Measurements from ENCODE around the gene TNNT1. TPM values are rescaled to one million over a fixed set of nuclear protein-coding genes. Genes with fewer than 3 reads are reported as not detected.
A peak's percentile ranks its signal among the peaks of the same experiment; 100 is the strongest.

Gene TNNT1
- total RNA-seq, 1 donor from 2014 or later: 54.1 TPM

DNA sequence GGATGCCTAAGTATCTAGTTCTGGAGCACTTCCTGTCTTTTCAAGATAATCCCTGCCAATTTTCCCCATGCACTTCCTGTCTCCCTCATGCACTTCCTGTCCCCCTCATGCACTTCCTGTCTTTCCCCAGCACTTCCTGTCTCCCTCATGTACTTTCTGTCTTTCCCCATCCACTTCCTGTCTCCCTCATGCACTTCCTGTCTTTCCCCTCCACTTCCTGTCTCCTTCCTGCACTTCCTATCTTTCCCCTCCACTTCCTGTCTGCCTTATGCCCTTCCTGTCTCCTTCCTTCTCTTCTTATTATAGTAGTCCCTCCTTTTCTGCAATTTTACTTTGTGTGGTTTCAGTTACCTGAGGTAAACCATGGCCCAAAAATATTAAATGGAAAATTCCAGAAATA, 3.0 kb upstream of the TNNT1 start:
- intact Hi-C loops (cut with DNase I): no loop called here
- no peak for DNase-seq
- ATAC-seq (ENCODE audit: poor library complexity): no peak

DNA sequence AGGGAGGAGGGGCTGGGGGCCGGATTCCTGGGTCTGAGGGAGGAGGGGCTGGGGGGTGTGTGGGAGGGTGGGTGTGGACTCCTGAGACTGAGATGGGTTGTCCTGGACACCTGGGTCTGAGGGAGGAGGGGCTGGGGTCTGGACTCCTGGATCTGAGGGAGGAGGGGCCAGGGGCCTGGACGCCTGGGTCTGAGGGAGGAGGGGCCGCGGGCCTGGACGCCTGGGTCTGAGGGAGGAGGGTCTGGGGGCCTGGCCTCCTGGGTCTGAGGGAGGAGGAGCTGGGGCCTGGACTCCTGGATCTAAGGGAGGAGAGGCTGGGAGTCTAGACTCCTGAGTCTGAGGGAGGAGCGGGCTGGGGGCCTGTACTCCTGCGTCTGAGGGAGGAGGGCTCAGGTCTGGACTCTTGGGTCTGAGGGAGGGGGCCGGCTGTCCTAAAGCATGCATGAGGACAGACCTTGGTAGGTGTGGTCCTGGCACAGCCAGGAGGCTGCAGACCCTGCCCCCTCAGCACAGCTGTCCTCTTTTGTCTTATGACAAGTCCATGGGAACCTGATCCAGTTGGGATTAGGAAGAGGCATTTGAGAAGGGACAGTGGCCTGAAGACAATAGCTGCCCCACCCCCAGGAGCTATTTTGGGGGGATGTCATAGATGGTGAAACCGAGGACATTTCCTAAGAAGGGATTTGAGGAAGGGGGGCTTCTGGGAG, 1.3 kb downstream of the TNNT1 start:
- intact Hi-C loops (cut with DNase I): loop anchor here (10.0 kb wide), 2 partner anchors 357 to 487 kb away; no protein-coding TSS in a partner anchor
- DNase-seq: no peak
- ATAC-seq (ENCODE audit: poor library complexity): no peak

DNA sequence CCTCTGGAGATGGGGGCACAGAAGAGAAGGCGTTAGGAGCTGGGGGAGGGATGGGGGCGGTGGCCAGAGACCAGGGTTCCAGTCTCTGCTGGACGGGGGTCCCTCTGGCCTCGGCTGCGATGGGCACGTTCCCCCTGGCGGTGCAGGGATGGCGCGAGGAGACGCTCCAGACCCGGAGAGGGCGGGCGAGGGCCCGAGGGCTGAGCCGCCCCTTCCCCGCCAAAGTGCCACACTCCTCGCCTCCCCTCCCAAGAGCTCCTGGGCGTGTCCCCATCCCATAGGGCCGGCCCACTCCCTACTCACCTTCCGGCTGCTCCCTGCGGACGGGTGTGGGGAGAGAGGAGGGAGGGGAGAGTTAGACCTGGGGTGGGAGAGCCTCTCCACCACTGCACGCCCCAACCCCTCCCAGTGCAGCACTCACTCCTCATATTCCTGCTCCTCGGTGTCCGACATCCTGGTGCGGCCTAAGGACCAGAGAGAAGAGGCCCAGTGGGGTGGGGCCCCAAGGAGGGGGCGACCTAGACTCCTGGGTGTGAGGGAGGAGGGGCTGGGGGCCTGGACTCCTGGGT, 2.2 kb downstream of the TNNT1 start:
- DNase-seq (no peak), ATAC-seq (ENCODE audit: poor library complexity) (peak; percentile 8)
- intact Hi-C loops (cut with DNase I): loop anchor here (10.0 kb wide), 2 partner anchors 358 to 488 kb away; no protein-coding TSS in a partner anchor

DNA sequence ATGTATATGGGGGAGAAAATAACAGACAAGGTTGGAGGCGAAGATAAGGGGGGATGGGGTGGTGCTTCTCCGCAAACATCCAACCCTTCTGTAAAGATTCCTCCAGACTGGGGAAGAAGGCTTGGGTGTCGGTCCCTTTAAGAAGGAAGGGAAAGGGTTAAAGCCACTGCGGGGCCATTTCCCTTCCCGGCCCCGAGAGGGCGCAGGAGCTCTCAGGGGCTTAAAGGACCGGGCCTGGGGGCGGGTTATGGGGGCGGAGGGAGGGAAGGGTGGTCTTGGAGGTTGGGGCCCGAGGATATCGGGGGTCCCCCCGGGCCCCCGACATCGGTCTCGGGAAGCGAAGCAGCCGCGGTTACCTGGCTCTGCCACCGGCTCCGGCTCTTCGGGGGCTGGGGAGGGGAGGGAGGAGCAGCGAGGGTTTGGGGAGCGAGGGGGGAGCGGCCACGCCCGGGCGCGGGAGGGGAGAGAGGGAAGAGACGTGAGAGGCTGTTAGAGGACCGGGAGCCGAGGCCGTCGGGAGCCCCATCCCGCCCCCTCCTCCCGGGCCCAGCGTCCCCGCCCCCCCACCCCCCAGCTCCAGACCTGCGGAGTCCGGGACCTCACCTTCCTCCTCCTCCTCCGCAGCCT, 2.8 kb downstream of the TNNT1 start:
- intact Hi-C loops (cut with DNase I): loop anchor here (10.0 kb wide), 2 partner anchors 359 to 489 kb away; no protein-coding TSS in a partner anchor
- no peak for ATAC-seq (ENCODE audit: poor library complexity)
- DNase-seq: no peak

DNA sequence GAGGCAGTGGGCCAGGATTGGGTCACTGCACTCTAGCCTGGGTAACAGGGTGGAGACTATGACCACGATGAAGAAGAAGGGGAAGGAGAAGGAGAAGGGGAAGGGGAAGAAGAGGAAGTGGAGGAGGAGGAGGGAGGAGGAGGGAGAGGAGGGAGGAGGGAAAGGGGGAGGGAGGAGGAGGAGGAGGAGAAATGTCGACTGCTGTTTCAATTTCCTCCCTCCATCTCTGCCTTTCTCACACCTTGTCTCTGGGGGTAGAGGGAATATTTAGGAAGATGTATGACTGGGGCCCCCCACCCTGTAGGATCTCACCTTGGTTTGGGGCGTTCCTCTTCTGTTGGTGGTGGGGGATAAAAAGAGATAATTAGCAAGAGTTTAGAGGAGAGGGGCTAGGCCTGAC, 3.8 kb downstream of the TNNT1 start:
- ATAC-seq (ENCODE audit: poor library complexity) (no peak), DNase-seq (no peak)
- intact Hi-C loops (cut with DNase I): loop anchor here (10.0 kb wide), 2 partner anchors 360 to 490 kb away; no protein-coding TSS in a partner anchor

DNA sequence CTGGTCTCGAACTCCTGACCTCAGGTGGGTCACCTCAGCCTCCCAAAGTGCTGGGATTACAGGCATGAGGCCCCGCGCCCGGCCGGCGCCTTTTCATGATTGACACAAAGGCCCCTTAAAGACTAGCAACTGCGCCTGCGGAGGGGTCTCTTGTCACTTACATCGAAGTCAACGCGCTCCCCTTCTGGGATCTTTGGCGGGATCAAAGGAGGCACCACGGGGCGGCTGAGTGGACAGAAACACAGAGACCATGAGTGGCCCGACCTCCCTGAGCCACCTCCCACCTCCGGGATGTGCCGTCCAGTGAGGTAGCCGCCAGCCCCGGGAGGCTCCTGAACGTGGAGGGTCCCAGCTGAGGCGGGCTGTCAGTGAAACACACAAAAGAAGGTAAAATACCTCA, 7.3 kb downstream of the TNNT1 start:
- no peak for ATAC-seq (ENCODE audit: poor library complexity)
- intact Hi-C loops (cut with DNase I): loop anchor here (5.0 to 10.0 kb wide), 3 partner anchors 276 to 493 kb away; no protein-coding TSS in a partner anchor
- no peak for DNase-seq

DNA sequence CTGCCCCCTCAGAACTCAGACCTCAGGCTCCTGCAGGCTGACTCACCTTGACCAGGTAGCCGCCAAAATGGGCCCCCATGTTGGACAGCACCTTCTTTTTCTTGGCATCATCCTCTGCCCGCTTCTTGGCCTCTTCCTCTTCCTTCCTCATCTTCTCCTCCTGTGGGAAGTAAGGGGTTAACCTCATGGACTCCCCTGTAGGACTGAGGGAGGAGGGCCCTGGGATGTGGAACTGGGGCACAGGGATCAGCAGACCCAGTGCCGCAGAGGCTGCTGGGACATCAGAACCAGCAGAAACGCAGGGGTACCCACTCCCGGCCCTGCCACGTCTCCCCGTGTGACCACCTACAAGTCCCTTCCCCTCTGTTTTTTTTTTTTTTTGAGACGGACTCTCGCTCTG, 11.1 kb downstream of the TNNT1 start:
- intact Hi-C loops (cut with DNase I): no loop called here
- ATAC-seq (ENCODE audit: poor library complexity) (no peak), DNase-seq (no peak)

DNA sequence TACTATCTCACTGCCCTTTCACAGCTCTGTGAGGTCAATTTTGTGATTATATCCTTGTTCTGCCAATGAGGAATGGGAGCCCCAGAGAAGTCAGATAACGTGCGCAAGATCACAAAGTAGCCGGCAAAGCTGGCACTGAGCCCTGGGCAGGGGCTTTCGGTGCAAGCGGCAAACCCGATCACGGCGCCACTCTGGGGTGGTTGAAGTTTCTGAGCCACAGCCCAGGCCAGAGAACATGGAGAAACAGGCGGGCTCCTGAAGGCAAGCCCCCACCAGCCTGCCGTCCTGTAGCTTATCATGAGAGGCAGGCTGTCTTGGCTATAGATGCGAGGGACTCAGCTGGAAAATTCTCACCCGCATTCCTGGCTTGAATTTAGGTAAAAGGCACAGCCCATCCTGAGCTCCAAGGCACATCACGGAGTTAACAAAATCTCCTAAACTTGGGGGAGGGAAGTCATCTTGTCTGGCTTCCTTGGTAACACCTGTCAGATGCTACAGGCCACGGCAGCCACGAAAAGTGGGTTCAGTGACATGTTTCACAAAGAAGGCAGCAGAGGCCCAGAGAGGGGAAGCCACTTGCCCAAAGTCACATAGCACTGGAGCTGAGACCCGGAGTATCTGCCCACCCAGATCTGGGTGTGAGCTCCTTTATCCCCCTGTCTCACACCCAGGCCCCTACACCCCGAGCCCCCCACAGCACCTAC, 12.5 kb downstream of the TNNT1 start:
- DNase-seq (no peak), ATAC-seq (ENCODE audit: poor library complexity) (no peak)
- intact Hi-C loops (cut with DNase I): no loop called here

DNA sequence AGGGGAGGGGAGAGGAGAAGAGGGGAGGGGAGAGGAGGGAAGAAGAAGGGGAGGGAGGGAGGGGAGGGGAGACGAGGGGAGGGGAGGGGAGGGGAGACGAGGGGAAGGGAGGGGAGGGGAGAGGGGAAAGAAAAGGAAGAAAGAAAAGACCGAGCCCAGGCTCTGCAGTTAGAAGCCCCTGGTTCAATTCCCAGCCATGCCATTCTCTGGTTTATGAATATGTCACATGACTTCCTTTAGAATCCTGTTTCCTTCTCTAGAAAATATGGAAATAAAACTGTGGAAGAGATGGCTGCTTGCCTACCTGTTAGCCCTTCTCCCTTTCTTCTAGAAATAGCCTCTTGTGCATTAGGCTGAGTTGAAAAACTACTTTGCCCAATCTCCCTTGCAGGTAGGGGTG, 14.3 kb downstream of the TNNT1 start:
- DNase-seq: no peak
- intact Hi-C loops (cut with DNase I): no loop called here
- ATAC-seq (ENCODE audit: poor library complexity): no peak

DNA sequence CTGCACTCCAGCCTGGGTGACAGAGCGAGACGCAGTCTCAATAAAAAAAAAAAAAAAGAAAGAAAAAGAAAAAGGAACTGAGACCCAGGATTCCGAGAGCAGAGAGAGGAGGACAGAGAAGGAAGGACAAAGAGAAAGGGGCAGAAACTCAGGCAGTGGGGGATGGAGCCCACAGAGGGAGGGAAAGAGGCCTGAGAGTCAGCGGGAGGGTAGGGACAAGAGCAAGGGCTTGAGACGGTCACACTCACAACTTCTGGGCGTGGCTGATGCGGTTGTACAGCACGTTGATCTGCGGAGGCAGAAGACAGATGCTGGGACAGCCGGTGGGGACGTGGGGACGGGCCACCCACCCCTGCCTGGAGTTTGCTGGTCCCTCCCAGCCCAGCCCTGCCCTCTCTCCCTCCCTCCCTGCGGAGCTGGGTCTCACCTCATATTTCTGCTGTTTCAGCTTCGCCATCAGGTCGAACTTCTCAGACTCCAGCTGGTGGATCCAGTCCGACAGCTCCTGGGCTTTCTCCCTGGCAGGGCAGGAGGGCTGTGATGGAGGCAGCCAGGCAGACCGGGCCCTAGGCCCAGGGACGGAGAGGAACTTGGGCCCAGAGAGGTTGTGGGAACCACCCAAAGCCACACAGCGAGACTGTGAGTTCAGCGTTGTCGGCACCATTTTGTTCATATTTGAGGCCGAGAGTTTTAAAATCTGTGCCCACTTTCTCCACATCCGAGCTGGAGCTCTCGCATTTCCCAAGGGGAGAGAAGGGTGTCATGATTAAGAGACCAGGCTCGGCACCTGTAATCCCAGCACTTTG, 15.2 kb downstream of the TNNT1 start:
- intact Hi-C loops (cut with DNase I): no loop called here
- no peak for DNase-seq

DNA sequence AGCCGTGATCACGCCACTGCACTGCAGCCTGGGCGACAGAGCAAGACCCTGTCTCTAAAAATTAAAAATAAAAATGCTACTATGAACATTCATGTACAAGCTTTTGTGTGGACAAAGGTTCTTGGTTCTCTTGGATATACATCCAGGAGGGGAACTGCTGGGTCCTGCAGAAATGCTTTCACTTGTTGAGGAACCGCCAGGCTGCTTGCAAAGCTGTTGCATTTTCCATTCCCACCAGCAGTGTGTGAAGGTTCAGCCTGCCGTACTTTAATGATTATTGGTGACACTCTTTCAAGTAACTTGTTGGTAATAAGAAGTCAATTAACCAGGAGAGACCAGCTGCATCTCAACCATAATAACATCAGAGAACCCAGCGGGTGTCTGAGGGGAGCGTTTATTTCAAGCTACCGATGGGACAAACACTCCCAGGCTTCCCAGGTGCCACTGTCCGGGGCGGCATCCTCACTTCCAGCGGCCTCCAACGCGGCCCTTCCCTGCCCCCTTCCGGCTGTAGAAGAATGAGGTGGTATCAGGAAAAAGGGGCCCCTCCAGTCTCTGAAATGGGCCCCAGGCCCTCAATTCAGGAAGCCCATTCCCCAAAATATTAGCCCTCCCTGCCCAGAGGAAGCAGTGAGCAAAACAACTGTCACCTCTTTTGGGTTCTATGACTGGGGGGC, 16.4 kb downstream of the TNNT1 start:
- intact Hi-C loops (cut with DNase I): no loop called here
- ATAC-seq (ENCODE audit: poor library complexity): no peak
- DNase-seq: no peak

More for the DNA sequence above, 15.2 kb downstream of the TNNT1 start:
- ATAC-seq (ENCODE audit: poor library complexity): no peak

DNA sequence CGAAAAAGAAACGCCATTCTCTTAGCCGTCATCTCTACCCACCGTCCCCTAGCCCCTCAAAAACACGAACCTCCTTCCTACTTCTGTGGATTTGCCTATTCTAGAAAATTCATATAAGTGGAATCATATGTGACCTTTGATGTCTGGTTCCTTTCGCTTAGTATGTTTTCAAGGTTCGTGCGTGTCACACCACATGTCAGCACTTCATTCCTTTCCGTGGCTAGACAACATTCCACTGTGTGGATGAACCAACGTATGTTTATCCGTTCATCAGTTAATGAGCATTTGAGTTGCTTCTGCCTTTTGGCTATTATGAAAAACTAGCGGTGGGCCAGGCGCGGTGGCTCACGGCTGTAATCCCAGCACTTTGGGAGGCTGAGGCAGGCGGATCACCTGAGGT, 17.6 kb downstream of the TNNT1 start:
- ATAC-seq (ENCODE audit: poor library complexity) (no peak), DNase-seq (no peak)
- intact Hi-C loops (cut with DNase I): no loop called here

DNA sequence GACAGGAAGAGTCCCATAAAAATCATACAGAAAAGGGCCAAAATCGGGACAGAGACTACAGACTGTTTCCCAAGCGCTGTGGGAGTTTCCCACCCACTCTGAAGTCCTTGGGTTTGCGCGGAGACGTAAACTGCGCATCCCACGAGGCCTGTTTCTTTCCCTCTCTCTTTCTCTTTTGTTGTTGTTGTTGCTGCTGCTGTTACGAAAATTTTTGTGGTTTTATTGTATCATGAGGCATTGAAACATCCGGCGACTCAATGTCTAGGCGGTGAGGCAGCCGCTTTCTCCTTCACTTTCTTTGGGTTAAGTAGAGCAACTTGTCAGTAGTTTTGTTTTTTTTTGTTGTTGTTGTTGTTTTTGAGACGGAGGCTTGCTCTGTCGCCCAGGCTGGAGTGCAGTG, 30.0 kb downstream of the TNNT1 start:
- no peak for DNase-seq
- intact Hi-C loops (cut with DNase I): no loop called here
- ATAC-seq (ENCODE audit: poor library complexity): no peak

DNA sequence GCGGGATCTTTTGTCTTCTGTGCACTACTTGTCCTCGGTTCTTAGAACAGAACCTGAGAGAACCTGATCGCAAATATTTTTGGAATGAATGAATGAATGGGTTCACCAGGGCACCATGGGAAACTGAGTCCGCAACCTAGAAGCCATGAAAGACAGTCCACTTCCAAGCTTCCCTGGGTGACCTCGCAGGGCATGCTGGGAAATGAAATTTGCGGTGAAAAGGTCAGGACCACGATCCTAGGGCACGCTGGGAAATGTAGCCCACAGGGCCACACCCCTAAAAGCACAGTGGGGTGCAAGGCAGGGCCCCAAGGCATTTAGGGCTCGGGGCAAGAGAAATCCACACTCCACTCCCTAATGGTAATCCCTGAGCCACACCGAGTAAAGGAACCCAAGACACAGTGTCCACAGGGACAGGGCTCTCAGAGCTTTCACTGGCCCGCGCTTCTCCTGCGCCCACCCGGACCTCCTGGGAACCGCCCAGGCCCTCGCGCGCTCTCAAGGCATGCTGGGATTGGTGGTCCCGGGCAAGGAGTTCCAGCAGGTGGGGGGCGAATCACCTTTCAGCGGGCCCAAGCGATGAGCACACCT, 30.5 kb downstream of the TNNT1 start:
- intact Hi-C loops (cut with DNase I): no loop called here
- DNase-seq (peak; percentile 76), ATAC-seq (ENCODE audit: poor library complexity) (peak; percentile 36)

DNA sequence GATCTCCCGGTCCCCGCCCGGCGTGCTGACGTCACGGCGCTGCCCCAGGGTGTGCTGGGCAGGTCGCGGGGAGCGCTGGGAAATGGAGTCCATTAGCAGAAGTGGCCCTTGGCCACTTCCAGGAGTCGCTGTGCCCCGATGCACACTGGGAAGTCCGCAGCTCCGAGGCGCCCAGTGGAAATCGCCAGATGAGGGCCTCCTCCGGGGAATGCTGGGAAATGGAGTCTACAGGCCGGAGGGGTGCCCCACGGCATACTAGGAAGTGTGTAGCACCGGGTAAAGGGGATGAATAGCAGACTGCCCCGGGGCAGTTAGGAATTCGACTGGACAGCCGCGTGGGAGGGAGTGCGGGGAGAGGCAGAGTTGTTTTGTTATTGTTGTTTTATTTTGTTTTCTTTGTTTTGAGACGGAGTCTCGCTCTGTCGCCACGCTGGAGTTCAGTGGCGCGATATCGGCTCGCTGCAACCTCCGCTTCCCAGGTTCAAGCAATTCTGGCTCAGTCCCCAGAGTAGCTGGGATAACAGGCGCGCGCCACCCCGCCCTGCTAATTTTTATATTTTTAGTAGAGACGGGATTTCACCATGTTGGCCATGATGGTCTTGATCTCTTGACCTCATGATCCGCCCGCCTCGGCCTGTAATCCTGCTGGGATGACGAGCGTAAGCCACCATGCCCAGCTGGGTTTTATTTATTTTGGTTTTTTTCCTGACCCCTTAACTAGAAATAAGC, 31.2 kb downstream of the TNNT1 start:
- intact Hi-C loops (cut with DNase I): no loop called here

DNA sequence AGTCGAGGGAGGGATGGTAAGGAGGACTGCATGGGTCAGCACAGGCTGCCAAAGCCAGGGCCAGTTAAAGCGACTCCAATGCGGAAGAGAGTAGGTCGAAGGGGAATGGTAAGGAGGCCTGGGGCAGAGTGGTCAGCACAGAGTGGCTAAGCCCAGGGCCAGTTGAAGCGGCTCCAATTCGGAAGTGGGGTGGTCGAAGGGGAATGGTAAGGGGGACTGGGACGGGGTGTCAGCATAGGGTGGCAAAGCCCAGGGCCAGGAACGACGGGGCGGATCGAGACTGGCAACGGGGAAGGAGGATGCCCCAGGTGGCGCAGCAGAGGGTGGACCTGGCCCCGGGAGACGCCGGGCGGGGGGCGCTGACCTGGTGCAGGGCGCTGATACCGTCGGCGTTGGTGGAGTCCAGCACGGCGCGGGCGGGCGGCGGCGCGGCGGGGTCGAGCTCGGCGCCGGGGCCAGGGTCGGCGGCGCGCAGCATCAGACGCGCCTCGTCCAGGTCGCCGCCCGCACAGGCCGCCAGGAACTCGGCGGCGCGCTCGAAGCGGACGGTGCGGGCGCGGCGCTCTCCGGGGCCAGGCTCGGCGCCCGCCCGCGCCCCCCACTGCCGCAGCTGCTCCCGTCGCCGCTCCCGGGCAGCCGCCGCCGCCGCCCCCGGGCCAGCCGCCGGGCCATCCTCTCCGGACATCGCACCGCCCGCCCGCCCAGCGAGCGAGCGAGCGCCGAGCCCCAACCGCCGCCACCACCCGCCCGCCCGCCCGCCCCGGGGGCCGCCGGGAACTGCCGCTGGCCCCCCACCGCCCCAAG, 31.9 kb downstream of the TNNT1 start, which contains the start of gene PPP1R12C:
Gene PPP1R12C, minus strand, starts transcription at position 779 of the 804 bp plus-strand sequence. Its CDS starts 94 bp downstream, at position 685.
- ATAC-seq (ENCODE audit: poor library complexity) (no peak), DNase-seq (peak; percentile 56)
- intact Hi-C loops (cut with DNase I): no loop called here

More for the DNA sequence above, 31.2 kb downstream of the TNNT1 start:
- DNase-seq (peak; percentile 99), ATAC-seq (ENCODE audit: poor library complexity) (peak; percentile 84)

Measured in Right ventricle myocardium superior (tissue), 1 donor.